Epithelial cell of proximal tubule (primary cell): ENCODE results near the gene EIF2AK3. TPM values are rescaled to one million over a fixed set of nuclear protein-coding genes. Genes with fewer than 3 reads are reported as not detected.

Experiments used
- DNase-seq: peaks from one replicate; pipeline ENCODE4 v3.0.0-alpha.2; 2011; ENCODE audit warnings: low read depth
- H3K4me3 ChIP-seq: 2 replicates; pipeline ENCODE4 v1.5.1; 2011; ENCODE audit warnings: low read depth, mild to moderate bottlenecking, low read length
- total RNA-seq: library from RNA; depleted of rRNA; stranded (reverse); fragments of >200 nt; gene quantifications from 2 replicates; pipeline ENCODE4 v1.2.3, GENCODE V29; 2015
- TF ChIP-seq, protein P1 (sequence below): conservative IDR thresholded peaks from 2 replicates; pipeline ENCODE4 v1.5.1; 2012; ENCODE audit warnings: low read depth, mild to moderate bottlenecking, low read length

Gene EIF2AK3
- total RNA-seq, 1 donor from 2014 or later = 12.3 TPM

GRCh38 chr2:88564402-88564801, 62.9 kb downstream of the EIF2AK3 start:
- no peak for DNase-seq

DNA sequence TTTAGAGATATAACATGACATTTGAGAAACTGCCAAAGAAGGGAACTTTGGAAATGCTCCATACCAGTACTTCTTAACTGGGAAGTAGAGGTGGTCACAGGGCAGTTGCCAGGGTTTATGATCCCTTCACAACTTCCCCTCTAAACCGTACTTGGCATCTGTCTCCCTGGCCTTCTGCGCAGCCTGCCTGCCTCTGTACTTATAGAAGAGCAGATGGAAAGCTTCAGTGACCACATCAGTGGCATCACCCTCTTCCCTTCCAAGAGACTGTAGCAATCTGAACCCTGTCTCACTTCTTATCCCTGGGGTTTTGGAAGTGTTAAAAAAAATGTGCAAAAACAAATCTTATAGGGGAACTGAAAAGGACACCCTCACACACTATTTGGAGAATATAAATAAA, 64.1 kb downstream of the EIF2AK3 start:
- TF ChIP-seq, protein P1, sequence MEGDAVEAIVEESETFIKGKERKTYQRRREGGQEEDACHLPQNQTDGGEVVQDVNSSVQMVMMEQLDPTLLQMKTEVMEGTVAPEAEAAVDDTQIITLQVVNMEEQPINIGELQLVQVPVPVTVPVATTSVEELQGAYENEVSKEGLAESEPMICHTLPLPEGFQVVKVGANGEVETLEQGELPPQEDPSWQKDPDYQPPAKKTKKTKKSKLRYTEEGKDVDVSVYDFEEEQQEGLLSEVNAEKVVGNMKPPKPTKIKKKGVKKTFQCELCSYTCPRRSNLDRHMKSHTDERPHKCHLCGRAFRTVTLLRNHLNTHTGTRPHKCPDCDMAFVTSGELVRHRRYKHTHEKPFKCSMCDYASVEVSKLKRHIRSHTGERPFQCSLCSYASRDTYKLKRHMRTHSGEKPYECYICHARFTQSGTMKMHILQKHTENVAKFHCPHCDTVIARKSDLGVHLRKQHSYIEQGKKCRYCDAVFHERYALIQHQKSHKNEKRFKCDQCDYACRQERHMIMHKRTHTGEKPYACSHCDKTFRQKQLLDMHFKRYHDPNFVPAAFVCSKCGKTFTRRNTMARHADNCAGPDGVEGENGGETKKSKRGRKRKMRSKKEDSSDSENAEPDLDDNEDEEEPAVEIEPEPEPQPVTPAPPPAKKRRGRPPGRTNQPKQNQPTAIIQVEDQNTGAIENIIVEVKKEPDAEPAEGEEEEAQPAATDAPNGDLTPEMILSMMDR = no peak
- no peak overlapping the region for H3K4me3 ChIP-seq
- DNase-seq = no peak

More at GRCh38 chr2:88564402-88564801, 62.9 kb downstream of the EIF2AK3 start:
- TF ChIP-seq, protein P1 = no peak
- H3K4me3 ChIP-seq = no peak overlapping the region

DNA sequence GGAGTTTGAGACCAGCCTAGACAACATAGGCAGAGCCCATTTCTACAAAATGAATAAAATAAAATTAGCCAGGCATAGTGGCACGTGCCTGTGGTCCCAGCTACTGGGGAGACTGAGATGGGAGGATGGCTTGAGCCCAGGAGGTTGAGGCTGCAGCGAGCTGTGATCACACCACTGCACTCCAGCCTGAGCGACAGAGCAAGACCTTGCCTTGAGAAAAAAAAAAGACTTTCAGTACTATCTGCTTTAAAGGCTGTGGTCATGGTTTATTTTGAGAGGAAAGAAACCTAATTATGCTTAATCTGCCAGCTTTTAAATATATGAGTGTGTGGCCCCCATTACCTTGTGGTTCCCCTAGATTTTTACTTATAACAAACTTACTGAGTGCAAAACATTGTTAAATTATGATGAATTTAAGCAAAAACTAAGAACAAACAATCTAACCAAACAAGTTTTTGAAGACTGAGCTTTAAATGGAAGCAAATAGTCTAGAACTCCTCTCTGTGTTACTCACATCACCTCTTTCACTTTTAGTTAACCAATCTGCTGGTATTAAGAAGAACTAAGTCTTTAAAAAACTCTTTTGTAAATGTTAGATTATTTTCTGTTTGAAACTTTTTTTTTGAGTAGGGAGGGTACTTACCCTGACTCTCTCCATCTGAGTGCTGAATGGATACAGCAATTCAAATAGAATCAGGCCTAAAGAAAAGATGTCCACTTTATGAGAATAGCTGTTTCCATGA, 65.4 kb downstream of the EIF2AK3 start:
- no peak overlapping the region for H3K4me3 ChIP-seq
- DNase-seq = no peak
- TF ChIP-seq, protein P1 = no peak

GRCh38 chr2:88560619-88561307, 66.5 kb downstream of the EIF2AK3 start:
- TF ChIP-seq, protein P1 = no peak
- no peak overlapping the region for H3K4me3 ChIP-seq
- no peak for DNase-seq

DNA sequence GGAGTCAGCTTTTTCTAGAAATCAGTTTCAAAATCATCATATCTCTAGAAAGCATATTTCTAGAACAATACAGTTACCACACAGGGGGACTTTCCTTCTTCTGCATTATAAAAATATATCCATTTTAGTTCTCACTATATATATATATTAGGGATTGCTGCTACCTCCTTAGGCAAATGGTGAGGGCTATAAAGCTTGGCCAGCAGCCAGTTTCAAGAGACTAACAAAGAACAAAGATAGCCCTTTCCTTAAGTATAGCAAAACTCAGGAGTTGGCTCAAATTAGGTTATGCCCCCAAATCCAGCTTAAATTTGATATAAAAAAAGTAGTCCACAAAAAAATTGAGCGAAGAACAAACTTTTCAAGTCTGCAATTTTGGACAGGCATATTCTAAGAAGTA, 70.0 kb downstream of the EIF2AK3 start:
- no peak for DNase-seq
- TF ChIP-seq, protein P1 = no peak
- no peak overlapping the region for H3K4me3 ChIP-seq

DNA sequence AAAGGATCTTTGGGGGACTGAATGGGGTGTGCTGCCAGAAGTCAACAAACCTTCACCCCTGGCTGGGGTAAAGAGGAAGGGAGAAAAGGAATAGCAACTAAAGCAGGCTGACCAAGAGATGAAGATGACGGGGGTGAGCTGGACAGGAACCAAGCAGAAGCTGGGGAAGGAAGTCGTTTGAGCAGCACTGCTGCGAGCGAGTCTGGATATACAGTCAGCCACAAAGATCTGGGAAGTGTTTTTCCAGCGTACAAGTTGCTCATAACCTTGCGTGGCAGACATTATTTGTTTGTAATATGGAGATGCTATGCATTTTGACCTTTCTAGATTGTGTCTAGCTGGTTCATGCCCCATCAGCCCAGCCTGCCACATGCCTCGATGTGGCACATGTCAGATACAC, 71.2 kb downstream of the EIF2AK3 start:
- no peak for DNase-seq
- H3K4me3 ChIP-seq = no peak overlapping the region
- TF ChIP-seq, protein P1 = no peak
